Stimulated activated CD8-positive, alpha-beta memory T cell treated with anti-CD3 and anti-CD28 coated beads, Interleukin-15, amount 100 ng/mL, for 1 hour (primary cell): Measurements from ENCODE around the gene RIPK4.

Source experiments
- DNase-seq: peaks from one replicate; pipeline ENCODE4 v3.0.0-alpha.2; 2020; ENCODE audit warnings: low read depth

The RIPK4 gene

DNA sequence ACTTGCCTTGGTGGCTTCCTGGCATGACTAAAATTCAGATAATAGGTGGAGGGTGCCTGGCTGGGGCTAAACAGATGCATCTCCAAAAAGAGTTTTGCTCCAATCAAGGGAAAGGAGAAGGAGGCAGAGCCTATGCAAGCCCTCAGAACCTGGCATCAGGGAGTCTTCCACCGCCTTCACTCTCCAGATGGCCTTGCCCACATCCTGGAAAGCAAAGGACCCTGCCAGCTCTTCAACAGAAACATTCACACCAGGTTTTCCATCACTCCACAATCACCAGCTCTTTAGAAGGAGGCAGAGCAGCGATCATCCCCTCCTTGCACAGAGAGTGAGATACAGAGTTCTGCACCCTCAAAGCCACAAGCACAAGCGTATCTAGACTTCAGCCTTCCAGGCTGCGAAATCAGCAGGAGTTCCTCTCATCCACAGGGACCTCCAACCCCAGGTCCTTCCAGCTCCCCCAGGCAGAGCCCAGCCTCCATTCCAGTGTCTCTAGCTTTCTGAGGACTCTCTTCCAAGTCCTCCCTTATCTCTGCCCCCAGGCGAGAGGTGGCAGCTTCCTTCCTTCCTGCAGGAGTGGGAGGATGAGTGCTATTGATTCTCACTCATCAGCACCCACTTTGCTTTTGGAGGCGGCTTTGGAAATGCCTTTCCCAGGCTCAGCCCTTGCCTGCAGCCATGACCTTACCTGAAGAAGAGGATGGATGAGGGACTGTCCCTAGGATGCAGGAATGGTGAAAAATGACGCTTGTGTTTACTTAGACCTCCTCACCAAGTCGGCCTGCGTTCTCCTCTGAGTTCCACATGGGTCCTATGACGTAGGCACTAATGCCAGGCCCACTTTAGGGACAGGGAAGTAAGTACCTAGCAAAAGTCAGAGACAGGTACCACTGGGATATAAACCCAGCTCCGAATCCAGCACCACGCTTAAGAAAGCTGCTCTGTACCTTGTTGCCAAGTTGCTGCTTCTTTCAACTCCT is 75.4 kb downstream of the RIPK4 start:
- DNase-seq, result no peak
